Activated gamma-delta T cell (primary cell): ENCODE data around the gene FASLG.
"Not testable (repeated sequence)": the region's sequence is repeated elsewhere in the genome, so short reads cannot be mapped to it uniquely, and the experiment has no call there.

ENCODE experiments used
- DNase-seq: peaks from one replicate; lab custom pipeline; 2025; lab: John Stamatoyannopoulos, UW
- total RNA-seq, 2 donors: gene quantifications; one replicate each; lab custom pipeline; 2026; lab: John Stamatoyannopoulos, UW

Gene FASLG, protein sequence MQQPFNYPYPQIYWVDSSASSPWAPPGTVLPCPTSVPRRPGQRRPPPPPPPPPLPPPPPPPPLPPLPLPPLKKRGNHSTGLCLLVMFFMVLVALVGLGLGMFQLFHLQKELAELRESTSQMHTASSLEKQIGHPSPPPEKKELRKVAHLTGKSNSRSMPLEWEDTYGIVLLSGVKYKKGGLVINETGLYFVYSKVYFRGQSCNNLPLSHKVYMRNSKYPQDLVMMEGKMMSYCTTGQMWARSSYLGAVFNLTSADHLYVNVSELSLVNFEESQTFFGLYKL
- 14.3 to 39.3 reads per million in 2 donors for total RNA-seq

DNA sequence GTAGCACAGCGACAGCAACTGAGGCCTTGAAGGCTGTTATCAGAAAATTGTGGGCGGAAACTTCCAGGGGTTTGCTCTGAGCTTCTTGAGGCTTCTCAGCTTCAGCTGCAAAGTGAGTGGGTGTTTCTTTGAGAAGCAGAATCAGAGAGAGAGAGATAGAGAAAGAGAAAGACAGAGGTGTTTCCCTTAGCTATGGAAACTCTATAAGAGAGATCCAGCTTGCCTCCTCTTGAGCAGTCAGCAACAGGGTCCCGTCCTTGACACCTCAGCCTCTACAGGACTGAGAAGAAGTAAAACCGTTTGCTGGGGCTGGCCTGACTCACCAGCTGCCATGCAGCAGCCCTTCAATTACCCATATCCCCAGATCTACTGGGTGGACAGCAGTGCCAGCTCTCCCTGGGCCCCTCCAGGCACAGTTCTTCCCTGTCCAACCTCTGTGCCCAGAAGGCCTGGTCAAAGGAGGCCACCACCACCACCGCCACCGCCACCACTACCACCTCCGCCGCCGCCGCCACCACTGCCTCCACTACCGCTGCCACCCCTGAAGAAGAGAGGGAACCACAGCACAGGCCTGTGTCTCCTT is at the start of gene FASLG:
Gene FASLG (plus strand): TSS at position 233 of the 583 bp plus-strand sequence. CDS start 99 bp downstream, at position 332.
- DNase-seq, result peak; percentile 25

DNA sequence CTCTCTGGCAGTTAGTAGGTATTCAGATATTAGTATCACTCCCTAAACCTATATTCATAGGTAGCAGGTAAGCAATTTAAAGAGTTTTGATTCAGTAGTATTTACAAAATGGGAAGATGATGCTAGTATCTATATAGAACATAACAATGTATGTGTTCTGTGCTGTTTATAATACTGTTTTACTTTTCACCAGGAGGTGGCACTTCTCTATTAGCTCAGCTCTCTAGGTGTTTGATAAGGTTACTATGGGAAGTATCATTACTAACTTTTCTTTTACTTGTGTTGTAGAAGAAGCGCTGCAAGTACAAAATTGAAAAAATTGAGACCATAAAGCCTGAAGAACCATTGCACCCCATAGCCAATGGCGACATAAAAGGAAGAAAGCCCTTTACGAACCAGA is 49.4 kb upstream of the FASLG start:
- no peak for DNase-seq

DNA sequence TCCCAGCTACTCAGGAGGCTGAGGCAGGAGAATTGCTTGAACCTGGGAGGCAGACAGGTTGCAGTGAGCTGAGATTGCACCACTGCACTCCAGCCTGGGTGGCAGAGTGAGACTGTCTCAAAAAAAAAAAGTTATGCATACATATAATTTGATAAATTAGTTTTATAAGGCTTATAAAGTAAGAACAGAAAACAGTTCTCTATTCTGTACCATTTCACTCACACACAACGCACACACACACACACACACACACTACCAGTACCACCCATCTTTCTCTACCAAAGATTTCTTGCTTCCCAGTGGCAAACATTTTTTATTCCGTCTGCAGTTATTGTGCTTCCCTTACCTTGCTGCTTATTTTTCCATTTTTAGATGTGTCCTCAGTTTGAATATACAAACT is 46.4 kb upstream of the FASLG start:
- DNase-seq, result no peak

DNA sequence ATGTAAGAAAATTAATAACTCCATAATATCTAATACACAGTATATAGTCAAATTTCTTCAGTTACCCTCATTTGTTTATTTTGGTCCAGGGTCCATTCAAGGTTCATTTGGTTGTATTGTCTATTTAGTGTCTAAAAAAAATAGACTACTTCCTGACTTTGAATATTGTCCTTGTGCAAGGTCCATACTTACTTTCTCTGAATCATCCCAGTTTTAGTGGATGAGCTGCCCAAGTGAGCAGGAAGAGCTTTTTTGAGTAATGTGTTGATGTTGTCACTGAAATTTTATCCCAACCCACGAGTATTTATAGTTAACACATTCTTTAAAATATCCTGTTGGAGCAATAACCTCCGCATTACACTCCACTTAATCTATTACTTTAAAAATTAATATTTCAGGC is 45.6 kb upstream of the FASLG start:
- no peak for DNase-seq

DNA sequence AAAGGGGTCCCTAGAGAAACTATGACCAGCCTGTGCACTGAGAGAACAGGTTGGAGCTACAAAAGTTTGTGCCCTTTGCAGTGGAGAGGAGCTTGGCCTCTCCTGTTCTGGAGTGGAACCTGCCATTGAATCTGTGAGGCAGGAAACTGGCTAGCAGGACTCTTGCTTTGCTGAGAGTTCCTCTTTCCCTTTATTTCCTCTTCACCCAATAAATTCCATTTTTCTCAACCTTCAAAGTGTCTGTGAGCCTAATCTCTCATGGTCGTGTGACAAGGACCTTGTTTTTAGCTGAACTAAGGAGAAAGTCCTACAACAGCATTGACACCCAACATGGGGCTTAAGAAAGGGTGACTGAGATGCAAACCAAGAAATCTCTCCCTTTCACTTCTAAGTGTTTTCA is 42.7 kb upstream of the FASLG start:
- no peak for DNase-seq

DNA sequence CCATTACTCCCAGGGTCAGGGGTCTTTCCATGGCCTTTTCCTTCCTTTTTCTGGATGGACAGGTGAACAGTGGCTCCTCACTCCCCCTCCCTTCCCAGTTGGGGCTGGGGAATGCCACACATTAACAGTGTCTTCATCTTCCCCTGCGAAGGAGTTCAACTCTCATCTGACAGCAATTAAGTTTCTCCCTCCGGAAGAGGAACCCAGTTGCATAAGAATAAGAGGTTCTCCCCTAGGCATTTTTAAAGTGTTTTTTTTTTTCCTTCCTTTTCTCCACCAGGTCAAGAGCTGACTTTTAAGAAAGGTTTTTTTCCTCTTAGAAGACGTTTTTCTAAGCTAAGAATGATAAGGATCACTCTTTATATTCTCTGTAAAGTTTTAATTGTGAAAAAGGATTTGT is 42.3 kb upstream of the FASLG start:
- no peak for DNase-seq

DNA sequence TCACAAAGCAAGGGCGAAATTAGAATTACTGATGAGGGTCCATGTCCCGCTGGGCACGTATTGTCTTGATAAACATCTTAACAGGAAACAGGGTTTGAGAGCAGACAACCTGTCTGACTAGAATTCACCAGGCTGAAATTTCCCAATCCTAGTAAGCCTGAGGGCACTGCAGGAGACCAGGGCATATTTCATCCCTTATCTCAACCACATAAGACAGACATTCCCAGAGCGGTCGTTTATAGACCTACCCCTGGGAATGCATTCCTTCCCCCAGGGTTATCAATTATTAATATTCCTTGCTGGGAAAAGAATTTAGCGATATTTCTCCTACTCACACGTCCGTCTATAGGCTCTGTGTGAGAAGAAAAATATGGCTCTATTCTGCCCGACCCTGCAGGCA is 38.3 kb upstream of the FASLG start:
- DNase-seq, result not testable (repeated sequence)

DNA sequence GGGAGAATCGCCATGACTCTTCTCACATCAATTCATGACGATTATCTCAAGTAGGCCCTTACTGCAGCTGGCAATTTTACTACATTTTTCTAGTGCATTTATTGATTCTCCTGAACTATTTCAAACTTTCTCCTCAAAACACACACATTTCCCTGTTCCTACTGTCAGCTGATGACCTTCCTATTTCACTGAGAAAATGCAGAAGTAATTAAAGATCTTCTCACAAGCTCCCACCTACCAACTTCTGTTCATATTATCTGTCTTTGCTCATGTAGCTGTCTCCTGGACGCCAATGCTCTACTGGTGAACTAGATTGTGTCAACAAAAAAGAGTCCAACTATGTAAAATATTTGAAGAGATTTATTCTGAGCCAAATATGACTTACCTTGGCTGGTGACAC is 36.4 kb upstream of the FASLG start:
- DNase-seq, result no peak

DNA sequence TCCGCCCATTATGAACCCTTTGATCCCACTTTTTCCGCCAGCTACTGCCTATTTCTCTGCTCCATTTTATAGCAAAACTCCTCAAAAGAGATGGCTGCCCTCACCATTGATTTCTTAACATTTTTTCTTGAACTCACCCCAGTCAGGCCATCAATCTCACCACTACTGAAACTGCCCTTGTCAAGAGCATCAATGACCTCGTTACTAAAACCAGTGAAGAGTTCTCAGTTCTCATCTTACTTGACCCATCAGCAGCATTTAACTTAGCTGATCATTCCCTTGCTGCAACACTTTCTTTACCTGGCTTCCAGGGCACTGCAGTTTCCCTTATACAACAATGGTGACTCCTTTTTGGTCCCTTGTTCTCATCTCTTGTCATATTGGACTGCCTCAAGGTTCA is 35.2 kb upstream of the FASLG start:
- DNase-seq, result no peak

DNA sequence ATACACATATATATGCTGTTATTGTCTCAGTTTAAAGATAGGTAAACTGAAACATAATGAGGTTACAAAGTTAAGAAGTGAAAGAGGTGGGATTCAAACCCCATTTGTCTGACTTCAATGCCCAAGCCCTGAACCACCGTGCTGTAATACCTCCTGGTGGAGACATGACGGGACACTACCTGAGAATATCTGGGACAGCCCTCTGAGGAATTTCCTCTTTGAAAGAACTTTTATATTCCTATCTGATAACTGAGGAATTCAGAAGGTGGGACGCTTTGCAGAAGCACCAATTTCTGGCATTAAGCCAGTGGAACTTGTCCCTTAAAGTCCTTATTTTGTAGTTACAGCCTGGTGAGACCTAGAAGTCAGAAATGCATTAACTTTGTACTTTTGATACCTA is 32.1 kb upstream of the FASLG start:
- DNase-seq, result no peak

DNA sequence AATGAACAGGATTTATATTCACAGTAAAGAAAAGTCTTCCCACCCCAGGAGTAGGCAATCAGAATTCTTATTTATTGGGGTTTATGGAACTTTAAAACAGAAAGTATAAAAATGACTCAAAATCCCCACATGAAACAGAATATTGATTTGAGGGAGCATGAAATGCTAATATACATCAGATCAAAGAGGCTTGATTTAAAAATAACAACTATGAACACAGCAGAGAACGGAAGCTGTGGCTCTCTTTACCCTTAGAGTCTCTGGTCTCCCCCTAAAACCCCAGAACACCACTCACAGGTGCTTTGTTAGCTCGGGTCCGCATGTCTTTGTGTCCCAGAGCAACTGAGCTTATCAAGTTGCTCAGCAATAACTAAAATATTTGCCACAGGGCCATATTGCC is 31.2 kb upstream of the FASLG start:
- no peak for DNase-seq

DNA sequence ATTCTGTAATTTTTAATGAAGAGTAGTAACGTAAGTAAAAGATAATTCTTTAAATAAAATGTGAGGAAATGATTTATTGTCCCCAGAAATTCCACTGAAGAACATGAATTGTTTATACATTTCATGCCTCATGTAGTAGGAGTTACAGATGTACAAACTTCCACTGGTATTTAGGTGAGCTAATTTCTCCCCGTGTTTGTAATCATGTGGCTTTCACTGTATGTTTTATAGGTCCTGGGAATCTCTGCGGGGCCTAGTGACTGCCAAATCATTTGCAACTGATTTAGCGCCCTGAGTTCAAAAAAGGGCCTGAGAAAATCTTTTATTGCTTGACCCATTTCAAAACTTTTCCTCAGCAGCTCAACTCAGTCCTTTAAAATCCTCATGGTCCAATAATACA is 30.5 kb upstream of the FASLG start:
- no peak for DNase-seq

DNA sequence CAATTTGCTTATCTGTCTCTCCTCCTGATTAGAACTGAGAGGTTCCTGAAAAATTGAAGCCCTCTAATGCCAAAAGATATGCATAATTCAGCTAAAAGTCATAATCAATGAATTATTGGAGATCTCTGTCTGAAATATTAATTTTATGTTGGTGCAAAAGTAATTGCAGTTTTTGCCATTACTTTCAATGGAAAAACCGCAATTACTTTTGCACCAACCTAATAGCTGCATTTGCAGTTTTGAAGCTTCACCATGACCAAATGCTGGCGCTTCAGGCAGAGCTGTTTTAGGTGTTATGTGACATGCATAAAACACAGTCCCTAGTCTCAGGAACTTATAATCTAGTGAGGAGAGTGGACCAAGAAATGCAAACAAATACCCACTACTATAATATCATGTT is 29.7 kb upstream of the FASLG start:
- DNase-seq, result no peak

DNA sequence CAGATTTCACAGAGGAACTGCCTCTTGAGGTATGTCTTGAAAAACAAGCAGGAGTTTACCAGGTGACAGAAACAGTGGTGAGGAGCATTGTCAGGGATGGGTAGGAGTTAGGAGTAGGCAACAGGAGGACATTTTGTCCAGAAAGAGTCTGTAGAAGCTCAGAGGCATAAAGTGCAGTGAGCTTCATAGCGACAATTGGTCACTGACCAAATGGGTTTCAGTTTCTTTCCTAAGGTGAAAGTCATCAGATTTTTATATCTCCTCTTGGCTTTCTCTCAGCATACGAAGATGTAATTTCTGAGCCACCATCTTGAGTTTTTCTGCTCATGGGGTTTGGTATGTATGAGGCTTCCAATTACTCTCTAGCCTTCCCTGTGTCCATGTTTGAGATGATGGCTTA is 29.3 kb upstream of the FASLG start:
- DNase-seq, result no peak

DNA sequence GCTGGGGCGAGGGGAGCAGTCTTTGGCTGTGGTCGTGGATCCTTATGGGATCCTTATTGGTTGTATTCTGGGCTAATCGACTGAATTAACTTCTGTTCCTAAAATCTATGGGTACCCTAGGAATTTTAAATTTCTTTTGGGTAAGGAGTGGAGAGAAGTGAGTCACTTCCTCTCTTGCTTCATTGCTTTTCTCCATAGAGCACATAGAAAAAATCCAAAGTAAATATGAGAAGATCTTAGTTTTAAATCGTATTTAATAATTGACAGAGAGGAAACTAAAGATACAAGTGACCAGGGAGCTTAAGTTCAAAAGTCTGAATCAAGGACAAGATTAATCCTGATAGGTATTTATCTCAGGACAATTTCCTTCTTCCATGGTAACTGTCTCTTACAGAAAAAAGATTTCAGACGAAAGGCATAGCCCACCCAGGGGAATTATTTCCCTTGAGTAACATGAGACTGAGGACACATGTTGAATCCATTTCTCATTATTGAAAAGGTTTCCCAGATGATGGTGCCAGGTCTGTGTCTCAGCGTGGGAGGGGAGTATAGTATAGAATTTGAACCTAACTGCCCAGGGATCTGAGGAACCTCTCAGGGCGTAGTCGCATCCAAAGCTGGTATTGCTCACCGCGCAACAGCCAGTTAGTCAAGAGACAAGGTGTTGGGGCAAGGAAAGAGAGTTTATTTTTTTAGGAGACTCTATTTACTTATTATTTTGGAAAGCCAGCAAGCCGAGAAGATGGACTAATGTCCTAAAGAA is 28.7 kb upstream of the FASLG start:
- no peak for DNase-seq

DNA sequence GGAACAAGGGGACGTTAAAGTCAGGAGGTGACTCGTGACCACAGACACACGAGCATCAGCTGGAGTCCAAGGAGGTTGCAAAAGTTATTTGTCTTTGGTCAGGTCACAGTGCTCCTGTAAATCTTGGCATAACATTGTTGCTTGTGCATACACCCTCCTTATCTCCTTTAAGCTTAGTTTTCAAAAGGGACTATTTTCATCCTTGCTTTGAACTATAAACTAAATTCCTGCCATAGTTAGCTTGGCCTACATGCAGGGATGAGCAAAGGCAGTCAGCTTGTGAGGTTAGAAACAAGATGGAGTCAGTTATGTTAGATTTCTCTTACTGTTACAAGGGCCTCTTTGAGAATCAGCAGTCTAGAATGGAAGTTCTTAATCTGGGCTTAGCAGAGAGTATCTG is 28.0 kb upstream of the FASLG start:
- no peak for DNase-seq

DNA sequence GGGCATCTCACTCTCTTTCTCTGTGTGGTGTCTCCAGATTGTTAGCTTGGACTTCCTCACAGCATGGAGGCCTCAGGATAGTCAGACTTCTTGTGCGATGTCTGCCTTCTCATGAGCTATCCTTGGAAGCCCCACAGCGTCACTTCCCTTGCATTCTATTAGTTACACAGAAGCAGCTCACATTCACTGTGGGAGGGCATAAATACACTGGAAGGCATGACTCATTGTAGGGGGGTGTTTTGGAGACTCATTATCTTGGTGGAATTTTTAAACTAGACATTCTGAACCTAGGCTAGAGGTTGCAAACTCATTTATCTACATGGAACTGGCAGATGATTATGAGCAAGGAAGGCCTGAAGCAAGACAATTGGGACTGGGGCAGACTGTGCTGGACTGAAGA is 21.4 kb upstream of the FASLG start:
- DNase-seq, result no peak

DNA sequence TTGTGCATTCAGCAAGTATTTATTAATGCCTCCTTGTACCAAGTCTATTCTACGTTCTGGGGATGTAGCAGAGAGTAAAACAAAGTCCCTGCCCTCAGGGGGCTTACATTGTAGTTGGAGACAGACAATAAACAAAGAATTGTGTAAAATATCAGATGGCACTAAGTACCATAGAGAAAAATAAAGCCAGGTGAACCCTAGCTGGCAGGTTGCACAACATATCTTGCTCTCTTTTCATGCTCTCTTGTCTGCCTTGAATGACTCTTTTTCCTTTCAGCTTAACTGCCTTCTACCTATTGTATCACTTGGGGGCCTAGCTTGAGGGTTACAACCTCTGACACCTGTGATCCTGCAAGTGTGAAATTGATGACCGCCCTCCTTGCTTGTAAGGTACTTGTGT is 20.7 kb upstream of the FASLG start:
- no peak for DNase-seq

DNA sequence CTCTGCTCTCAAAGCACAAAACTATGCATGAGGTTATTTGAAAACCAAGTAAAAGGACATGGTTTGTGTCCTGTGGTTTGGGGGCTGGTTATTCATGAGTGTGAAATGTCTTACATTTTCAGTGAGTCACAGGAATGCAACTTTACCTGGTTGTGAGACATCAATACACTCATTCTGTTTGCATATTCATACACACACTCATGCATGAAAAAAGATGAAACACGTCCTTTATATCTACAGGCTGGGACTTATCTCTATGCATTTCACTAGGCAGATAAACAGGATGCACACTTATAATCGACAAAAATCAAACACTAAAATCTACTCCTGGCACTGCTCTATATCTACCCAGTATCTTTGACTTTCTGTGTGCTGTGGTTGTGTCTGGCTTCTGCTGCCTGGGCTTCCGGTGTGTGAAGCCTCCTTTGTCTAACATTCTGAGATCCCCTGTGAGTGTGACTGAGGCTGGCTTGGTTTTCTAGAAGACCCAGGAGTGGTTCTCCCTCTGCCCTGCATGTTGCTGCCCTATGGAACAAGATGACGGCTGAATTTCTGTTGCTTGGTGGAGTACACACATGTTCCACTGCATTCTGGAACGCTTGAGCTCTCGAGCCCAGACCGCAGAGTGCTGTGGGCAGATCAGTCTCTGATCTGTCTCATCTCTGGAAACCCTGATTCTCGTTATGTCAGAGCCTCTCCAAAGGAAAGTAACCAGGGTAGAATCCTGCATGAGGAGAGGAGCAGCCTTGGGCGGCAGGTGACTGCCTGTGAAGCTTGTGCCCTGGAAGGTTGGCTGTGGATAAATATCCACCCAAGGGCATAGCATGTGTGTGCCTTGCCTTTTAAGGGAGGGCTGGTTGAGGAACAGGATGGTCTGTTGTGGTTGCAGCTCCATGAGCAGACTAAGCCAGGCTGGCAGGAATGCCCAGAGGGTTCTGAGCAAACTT is 19.7 kb upstream of the FASLG start:
- no peak for DNase-seq

DNA sequence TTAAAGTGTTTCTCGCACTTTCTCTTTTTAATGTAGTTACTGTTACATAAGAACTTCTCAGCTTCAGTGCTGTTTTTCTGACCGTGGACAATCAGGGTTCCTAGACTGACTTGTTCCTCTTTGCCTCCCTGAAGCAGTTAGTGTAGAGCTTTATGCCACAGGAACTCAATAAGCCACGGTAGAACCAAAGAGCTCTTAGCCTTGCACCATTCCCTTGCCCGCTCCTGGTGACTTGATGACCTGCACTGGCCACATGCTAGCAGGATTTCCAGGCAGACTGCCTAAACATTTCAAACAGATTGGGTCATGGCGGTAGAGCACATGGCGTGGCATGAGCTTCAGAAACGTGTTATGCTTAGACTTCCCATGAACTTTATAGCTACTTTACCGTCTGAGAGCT is 18.8 kb upstream of the FASLG start:
- no peak for DNase-seq

DNA sequence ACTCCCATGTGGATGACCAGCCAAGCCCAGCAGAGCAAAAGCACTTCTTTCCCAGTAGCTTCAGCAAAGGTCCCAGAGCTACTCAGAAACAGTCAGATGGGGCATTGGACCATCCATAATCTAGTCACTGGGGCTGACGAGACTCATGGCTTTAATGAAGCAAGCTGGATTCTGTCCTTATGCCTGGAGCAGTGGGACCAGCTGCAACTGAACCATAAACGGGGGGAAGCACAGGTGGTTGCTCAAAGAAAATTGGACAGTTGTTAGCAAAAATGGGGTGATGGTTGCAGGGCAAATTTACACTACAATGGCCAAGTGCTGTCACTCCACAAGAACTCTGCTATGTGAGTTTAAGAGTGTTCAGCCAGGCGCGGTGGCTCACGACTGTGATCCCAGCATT is 17.4 kb upstream of the FASLG start:
- no peak for DNase-seq

DNA sequence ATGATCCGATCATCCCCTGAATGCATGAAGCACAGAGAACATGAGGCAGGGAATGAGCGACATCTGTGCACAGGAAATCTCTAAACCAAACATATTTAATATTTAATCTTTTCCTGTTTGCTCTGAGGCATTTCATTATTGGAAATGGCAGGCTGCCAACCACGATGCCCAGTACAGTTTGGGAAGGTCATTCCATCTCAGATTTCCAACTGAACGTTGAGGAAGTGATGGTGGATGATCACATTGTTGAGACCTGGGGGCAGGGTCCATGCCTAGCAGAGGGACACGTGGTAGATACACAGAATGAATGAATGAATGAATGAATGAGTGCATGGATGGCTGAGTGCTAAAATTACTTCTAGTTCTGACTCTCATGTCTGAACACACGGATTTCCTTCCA is 15.9 kb upstream of the FASLG start:
- no peak for DNase-seq
